Ammon's horn (tissue), 1 donor: ENCODE data around the gene PDLIM7.

Experiments
- DNase-seq: peaks from one replicate; pipeline ENCODE4 v3.0.0-alpha.2; 2016; ENCODE audit warnings: low spot score

PDLIM7 gene

DNA sequence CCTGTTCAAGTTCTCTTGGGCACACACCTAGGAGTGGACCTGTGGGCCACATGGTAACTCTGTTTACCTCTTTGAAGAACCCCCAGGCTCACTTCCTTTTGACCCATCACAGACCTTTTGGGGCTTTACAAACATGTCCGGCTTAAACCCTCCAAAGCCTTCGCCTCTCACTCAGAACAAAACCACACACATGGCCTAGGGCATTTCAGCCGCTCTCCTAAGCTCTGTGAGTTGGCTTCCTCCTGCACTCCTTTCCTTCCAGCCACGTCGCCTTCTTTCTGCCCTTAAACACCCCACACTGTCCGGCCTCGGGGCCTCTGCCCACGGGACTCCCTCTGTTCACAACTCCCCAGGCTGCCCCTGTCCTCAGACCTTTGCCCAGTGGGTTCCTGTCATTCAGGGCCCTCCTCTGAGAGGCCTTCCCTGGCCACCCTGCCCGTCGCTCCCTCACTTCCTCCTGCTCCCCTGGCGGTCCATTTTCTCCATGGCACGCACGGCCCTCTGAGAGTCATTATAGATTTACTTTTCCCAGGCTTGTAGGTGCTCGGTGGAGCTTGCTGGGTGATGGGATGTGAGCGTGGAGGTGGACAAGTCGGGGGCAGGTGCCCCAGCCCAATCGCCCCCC, 10.3 kb upstream of the PDLIM7 start:
- no peak for DNase-seq

- no peak for DNase-seq
These were observed 9.8 kb upstream of the PDLIM7 start for GRCh38 chr5:177507165-177507564.

- no peak for DNase-seq
These were observed 7.7 kb upstream of the PDLIM7 start for GRCh38 chr5:177505075-177505474.

- DNase-seq = no peak
These were observed 7.0 kb upstream of the PDLIM7 start for GRCh38 chr5:177504086-177505056.

GRCh38 chr5:177503351-177504085, 6.1 kb upstream of the PDLIM7 start:
- DNase-seq = no peak

DNA sequence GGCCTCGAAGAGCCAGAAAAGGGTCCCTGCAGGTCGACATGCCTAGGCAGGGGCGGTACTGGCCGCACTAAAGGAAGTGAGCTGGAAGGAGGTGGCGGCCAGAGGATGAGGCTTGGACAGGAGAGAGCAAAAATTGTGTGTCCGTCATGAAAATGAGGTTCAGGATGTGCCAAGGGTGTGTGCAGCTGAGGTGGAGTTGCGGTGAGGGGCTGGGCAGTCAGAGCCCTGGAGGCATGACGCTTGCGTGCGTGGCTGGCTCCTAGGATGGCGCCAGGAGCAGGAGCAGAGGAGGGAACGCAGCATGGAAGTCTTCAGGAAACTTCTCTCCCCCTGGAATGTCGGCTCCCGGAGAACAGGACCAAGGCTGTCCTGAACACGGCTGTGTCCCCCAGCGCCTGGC, 5.5 kb upstream of the PDLIM7 start:
- no peak for DNase-seq

GRCh38 chr5:177501874-177502678, 4.7 kb upstream of the PDLIM7 start:
- DNase-seq = no peak

- peak; percentile 91 for DNase-seq
These were observed 3.5 kb upstream of the PDLIM7 start for GRCh38 chr5:177500685-177501522.

GRCh38 chr5:177499842-177500241, 2.4 kb upstream of the PDLIM7 start:
- DNase-seq = no peak

- DNase-seq = no peak
These were observed 796 bp upstream of the PDLIM7 start for GRCh38 chr5:177498013-177498787.

GRCh38 chr5:177496727-177497291, 595 bp downstream of the PDLIM7 start:
- no peak for DNase-seq

GRCh38 chr5:177496070-177496726, 1.2 kb downstream of the PDLIM7 start:
- DNase-seq = no peak

DNA sequence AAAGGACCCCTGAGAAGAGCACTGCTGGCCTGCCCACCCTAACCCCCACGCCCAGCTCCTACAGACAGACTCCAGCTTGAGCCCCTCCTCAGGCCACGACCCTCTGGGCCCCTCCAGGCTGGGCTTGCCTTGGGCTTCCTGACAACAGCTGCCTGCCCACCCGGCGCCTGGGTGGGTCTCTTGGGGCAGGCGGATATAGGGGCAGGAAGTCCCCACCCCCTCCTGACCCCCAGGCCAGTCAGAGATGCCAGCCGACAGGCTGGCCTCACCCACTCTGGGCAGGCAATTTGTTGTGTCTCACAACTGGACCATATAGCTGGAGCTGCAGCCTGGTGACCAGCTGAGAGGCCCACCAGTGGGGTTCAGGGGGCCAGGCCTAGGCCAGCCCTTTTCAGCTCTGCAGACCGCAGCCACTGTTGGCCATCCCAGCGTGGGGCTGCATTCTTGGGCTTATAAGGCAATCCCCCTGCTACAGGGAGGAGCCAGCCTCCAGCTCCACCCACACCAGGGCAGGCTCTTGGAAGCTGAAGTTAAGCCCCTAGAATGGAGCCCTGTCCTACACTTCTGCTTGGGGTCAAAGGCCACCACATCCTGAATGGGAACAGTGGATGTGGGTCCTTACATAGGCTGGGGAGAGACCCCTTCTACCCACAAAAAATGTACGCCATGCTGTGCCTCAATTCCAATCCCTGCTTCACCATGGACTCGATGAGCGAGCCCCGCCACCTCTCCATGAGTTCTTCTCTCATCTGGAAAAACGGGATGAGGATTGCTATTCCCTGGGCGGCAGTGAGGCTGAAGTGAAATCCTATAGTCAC, 2.0 kb downstream of the PDLIM7 start:
- no peak for DNase-seq

GRCh38 chr5:177494346-177495195, 2.8 kb downstream of the PDLIM7 start:
- no peak for DNase-seq

- no peak for DNase-seq
These were observed 3.5 kb downstream of the PDLIM7 start for GRCh38 chr5:177493795-177494345.

GRCh38 chr5:177492841-177493240, 4.6 kb downstream of the PDLIM7 start:
- DNase-seq = no peak
